Activated gamma-delta T cell treated with Interleukin-2 at 50 U/mL for 16 hours (primary cell): ENCODE data around the gene SMPD4.
"Not testable (repeated sequence)": the region's sequence is repeated elsewhere in the genome, so short reads cannot be mapped to it uniquely, and the experiment has no call there.

Experiments
- DNase-seq: peaks from one replicate; pipeline ENCODE4 v3.0.0-alpha.2; 2020

SMPD4 gene

DNA sequence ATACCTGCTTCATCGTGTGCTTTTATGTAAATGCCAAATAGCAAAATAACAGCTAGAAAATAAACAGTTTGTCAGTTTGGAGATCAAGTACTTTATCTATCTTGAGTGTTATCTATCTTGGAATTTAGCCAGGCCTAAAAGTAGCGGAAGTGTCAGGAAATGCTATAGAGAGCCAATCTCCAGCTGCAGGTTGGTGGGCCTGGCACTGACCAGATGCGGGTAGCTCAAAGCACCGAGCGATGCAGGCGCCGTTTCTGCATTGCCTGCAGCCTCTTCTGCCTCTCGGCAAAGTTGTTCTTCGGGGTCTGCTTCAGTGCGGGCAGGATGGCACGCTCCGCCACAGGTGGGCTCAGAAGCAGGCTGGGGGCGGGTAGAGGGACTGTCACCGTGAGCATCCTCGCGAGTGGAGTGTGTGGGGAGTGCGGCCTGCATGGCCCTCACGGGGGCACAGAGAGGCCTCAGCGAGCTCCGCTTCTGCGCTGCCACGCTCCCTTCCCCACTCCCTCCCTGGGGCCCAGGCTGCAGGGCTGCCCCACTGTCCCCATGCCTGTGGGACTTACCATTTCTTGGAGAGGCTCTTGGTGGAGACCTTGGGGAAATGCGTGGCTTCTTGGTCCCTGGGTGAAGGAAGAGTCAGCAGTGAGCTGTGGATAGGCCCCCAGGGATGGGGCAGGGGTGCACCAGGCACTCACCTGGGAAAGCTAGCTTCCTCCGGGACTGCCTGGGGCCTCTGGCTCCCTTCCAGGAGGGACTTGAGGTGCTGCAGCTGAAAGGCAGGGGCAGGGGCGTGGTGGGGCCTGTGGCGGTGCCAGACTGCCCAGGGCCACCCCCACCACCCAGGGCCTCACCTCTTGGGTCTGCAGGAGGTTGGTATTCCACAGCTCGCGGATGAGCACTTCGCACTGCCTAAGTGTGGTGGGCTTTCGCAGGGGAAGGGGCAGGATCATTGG, 41.8 kb downstream of the SMPD4 start:
- not testable (repeated sequence) for DNase-seq

- DNase-seq = not testable (repeated sequence)
These were observed 42.6 kb downstream of the SMPD4 start for GRCh38 chr2:130138841-130139251.

- DNase-seq = not testable (repeated sequence)
These were observed 43.1 kb downstream of the SMPD4 start for GRCh38 chr2:130138326-130138725.

- DNase-seq = not testable (repeated sequence)
These were observed 44.3 kb downstream of the SMPD4 start for GRCh38 chr2:130137118-130137517.

GRCh38 chr2:130136546-130136945, 44.9 kb downstream of the SMPD4 start:
- DNase-seq = not testable (repeated sequence)

DNA sequence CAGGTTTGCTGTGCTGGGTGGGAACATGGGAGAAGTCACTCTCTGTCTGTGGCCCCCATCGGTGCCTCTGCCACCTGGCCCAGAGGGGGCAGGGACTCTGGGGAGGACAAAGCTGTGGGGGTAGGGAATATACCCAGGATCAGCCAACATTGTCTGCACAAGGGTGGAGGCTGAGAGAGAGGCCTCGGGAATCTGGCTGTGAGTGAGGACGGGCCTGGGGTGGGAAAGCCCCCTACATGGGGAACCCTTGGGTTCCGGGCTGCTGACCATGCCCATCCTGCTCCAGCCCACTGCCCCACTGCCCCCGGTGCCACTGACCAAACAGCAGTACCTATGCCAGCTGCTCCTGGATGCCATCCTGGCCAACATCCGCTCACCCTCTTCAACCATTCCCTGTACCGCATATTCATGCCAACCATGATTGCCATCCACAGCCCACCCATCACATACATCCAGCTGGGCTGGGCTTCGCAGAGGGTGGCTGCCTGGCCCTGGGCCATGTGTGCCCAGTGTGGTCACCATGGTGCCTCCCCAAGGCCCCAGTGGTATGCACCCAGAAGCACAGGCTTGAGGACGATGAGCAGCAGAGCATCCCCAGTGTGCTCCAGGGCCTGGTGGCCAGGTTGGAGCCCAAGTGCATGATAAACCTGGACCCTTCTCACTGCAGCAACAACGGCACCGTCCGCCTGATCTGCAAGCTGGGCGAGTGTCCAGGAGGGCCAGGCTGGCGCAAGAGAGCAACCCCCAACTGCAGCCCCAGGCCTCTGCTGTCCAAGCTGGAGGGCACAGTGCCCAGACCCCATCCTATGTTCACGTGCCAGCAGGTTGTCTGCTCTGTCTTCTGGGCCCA, 45.5 kb downstream of the SMPD4 start:
- DNase-seq = no peak

DNA sequence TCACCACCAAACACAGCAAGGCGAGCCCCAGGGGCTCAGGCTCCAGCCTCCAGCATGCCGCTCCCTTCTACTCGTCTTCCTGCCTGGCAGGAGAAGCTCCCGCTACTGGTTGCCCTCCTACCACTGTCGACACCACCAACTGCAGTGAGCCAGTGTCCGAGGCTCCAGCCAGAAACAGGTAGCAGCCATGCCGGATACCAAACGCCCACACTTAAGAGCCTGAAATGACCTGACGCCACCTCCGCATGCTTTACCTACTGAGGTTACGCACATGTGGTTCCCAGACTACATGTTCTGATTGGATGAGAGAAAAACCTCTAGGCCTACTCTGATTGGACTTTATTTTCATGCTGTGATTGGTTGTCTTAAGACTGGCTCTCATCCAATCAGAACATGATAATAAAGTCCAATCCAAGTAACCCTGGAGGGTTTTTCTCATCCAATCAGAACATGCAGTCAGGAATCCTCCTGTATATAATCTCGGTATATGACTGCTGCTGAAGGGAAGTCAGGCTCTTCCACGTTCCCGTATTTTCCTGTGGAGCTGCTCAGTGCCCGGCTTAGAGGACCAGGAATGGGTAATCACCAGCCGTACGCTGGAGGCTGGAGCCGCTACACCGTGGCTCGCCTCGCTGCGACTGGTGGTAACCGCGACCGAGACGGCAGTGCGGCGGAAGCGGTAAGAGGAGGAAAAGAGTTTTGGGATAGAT, 52.1 kb downstream of the SMPD4 start, which contains the start of gene POTEF:
Gene POTEF (minus strand): TSS at position 103 of the 710 bp plus-strand sequence. CDS start 8,707 bp downstream, outside the sequence.
- not testable (repeated sequence) for DNase-seq

- DNase-seq = not testable (repeated sequence)
These were observed 52.9 kb downstream of the SMPD4 start for GRCh38 chr2:130128464-130128863.

DNA sequence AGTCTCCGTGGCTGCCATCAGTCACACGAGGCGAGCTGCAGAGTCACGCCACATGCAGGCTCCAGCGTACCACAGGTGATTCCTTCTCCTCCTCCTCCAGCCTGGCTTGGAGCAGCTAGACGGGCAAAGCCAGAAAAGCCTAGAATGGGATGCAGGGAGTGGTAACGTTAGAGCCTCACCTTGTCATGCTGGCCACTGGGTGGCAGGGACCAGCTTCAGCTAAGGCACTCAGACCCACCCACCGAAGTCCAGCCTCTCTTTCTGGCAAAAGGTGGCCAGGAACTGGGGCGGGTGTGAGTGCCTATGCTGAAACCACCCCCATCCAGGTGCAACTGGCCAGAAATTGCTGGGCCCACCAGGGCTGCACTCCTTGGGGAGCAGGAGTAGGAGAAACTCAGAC, 53.7 kb downstream of the SMPD4 start:
- DNase-seq = not testable (repeated sequence)

DNA sequence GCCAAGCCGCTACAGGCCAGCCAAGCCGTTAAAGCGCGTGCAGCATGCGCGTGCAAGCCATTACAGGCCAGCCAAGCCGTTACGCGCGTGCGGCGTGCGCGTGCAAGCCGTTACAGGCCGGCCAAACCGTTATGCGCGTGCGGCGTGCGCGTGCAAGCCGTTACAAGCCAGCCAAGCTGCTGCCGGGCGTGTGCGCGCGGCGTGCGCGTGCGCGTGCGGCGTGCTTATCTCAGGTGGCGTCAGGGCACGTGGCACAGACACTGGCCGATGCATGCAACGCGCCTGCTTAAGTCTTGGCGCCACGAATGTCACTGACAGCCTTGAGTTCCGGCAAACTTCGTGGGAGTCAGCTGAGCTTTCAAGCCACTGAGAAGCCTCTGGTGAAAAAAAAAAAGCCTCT, 60.5 kb downstream of the SMPD4 start:
- not testable (repeated sequence) for DNase-seq

DNA sequence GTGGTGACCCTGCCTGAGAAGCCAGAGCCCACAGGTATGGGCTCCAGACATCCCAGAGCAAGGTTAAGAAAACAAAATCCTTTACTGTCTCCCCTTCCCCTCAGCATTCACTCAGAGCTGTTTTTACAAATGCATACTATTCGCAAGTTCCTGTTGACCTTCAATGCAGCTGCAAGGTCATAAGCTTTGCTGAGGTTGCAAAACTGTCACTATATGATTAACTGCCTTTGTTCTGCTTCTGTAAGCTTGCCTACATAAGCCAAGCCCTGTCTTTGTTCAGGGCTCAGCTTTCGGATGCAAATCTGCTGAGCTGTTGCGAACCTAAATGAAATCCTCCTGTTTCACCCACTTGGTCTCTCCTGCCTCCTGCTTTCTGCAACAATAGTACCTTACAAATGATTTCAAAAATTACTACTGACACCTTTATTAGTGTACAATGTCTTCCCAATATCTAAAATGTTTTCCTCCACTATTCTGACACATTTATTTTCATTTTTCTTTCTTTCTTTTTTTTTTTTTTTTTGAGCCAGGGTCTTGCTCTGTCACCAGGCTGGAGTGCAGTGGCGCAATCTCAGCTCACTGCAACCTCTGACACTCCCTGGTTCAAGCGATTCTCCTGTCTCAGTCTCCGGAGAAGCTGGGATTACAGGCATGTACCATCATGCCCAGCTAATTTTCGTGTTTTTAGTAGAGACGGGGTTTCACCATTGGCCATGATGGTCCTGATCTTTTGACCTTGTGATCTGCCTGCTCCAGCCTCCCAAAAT, 78.6 kb downstream of the SMPD4 start:
- DNase-seq = not testable (repeated sequence)
